Panc1 (cell line): ENCODE results near the gene HSPBAP1.

Experiments
- POLR2AphosphoS5 ChIP-seq: IDR thresholded peaks from 2 replicates; pipeline ENCODE4 v1.6.1; 2012; ENCODE audit warnings: mild to moderate bottlenecking, low read depth, low read length, moderate library complexity
- TF ChIP-seq, protein P1 (sequence below): fragments of 450-650 bp; IDR thresholded peaks from 2 replicates; pipeline ENCODE4 v1.5.1; 2017; ENCODE audit warnings: mild to moderate bottlenecking

GRCh38 chr3:122697952-122698620, 95.5 kb downstream of the HSPBAP1 start:
- TF ChIP-seq, protein P1, sequence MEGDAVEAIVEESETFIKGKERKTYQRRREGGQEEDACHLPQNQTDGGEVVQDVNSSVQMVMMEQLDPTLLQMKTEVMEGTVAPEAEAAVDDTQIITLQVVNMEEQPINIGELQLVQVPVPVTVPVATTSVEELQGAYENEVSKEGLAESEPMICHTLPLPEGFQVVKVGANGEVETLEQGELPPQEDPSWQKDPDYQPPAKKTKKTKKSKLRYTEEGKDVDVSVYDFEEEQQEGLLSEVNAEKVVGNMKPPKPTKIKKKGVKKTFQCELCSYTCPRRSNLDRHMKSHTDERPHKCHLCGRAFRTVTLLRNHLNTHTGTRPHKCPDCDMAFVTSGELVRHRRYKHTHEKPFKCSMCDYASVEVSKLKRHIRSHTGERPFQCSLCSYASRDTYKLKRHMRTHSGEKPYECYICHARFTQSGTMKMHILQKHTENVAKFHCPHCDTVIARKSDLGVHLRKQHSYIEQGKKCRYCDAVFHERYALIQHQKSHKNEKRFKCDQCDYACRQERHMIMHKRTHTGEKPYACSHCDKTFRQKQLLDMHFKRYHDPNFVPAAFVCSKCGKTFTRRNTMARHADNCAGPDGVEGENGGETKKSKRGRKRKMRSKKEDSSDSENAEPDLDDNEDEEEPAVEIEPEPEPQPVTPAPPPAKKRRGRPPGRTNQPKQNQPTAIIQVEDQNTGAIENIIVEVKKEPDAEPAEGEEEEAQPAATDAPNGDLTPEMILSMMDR, result no peak
- no peak for TF ChIP-seq POLR2AphosphoS5
